ENCODE results near the gene DNM2.
A peak's percentile ranks its signal among the peaks of the same experiment; 100 is the strongest.

Gene DNM2

GRCh38 chr19:10858204-10858828 is 140.4 kb downstream of the DNM2 start:
- no peak overlapping the region for H3K4me3 ChIP-seq (ENCODE audit: low read depth, low read length)
- DNase-seq (ENCODE audit: low read depth) = peak; percentile 54
- TF ChIP-seq CTCF (IDR thresholded peaks at IDR 0.05; ENCODE audit: low read depth, low read length) (peak; percentile 92), MYC (IDR thresholded peaks at IDR 0.05; ENCODE audit: low read depth, low read length) (no peak)

GRCh38 chr19:10861103-10861651 is 143.3 kb downstream of the DNM2 start:
- peak; percentile 67 for DNase-seq (ENCODE audit: low read depth)
- no peak overlapping the region for H3K4me3 ChIP-seq (ENCODE audit: low read depth, low read length)
- TF ChIP-seq CTCF (IDR thresholded peaks at IDR 0.05; ENCODE audit: low read depth, low read length) (peak; percentile 65), MYC (IDR thresholded peaks at IDR 0.05; ENCODE audit: low read depth, low read length) (no peak), POLR2A (IDR thresholded peaks at IDR 0.05; ENCODE audit: extremely low read depth, insufficient read length) (no peak), MAX (IDR thresholded peaks at IDR 0.05; ENCODE audit: low read depth, low read length) (no peak)

GRCh38 chr19:10862561-10863106 is 144.8 kb downstream of the DNM2 start:
- no peak for DNase-seq (ENCODE audit: low read depth)
- no peak overlapping the region for H3K4me3 ChIP-seq (ENCODE audit: low read depth, low read length)
- TF ChIP-seq POLR2A (IDR thresholded peaks at IDR 0.05; ENCODE audit: extremely low read depth, insufficient read length) (no peak), CTCF (IDR thresholded peaks at IDR 0.05; ENCODE audit: low read depth, low read length) (no peak), MYC (IDR thresholded peaks at IDR 0.05; ENCODE audit: low read depth, low read length) (no peak), MAX (IDR thresholded peaks at IDR 0.05; ENCODE audit: low read depth, low read length) (no peak)

- no peak overlapping the region for H3K4me3 ChIP-seq (ENCODE audit: low read depth, low read length)
- peak; percentile 64 for DNase-seq (ENCODE audit: low read depth)
- TF ChIP-seq POLR2A (IDR thresholded peaks at IDR 0.05; ENCODE audit: extremely low read depth, insufficient read length) = no peak
- TF ChIP-seq MAX (IDR thresholded peaks at IDR 0.05; ENCODE audit: low read depth, low read length) = no peak
- TF ChIP-seq CTCF (IDR thresholded peaks at IDR 0.05; ENCODE audit: low read depth, low read length) = no peak
- no peak for TF ChIP-seq MYC (IDR thresholded peaks at IDR 0.05; ENCODE audit: low read depth, low read length)
Measured at GRCh38 chr19:10863107-10863717, 145.3 kb downstream of the DNM2 start.

- peak; percentile 77 for DNase-seq (ENCODE audit: low read depth)
- TF ChIP-seq MAX (IDR thresholded peaks at IDR 0.05; ENCODE audit: low read depth, low read length) (peak; percentile 33; the same call in 1 of the 2 replicates), POLR2A (IDR thresholded peaks at IDR 0.05; ENCODE audit: extremely low read depth, insufficient read length) (no peak), MYC (IDR thresholded peaks at IDR 0.05; ENCODE audit: low read depth, low read length) (peak; percentile 48), CTCF (IDR thresholded peaks at IDR 0.05; ENCODE audit: low read depth, low read length) (peak; percentile 95)
- H3K4me3 ChIP-seq (ENCODE audit: low read depth, low read length) = no peak overlapping the region
Measured at GRCh38 chr19:10864538-10864899, 146.6 kb downstream of the DNM2 start.
